ENCODE data around the gene SEMA4D.

The SEMA4D gene

GRCh38 chr9:89357331-89358197 is 140.3 kb downstream of the SEMA4D start:
- no peak for TF ChIP-seq CTCF (conservative IDR thresholded peaks at IDR 0.05; ENCODE audit: low read depth, low read length)
- Histone ChIP-seq H3K36me3 (ENCODE audit: insufficient read depth) (peaks cover 3% of the 10 kb centered on the region; the same call in 1 of the 2 replicates), H3K79me2 (ENCODE audit: insufficient read depth, low read depth) (no peaks in the 10 kb centered on the region), H3K27me3 (ENCODE audit: insufficient read depth, low read depth) (no peaks in the 10 kb centered on the region), H3K4me1 (ENCODE audit: low read depth, poor library complexity, severe bottlenecking) (peaks cover 5% of the 10 kb centered on the region), H3K4me2 (no peak overlapping the region), H4K20me1 (ENCODE audit: insufficient read depth) (no peaks in the 10 kb centered on the region), H2AFZ (ENCODE audit: low read depth) (no peak overlapping the region), H3K4me3 (IDR thresholded peaks at IDR 0.05; ENCODE audit: insufficient read depth, low read depth, low read length) (no peak overlapping the region), H3K27ac (no peak overlapping the region), H3K9ac (no peak overlapping the region)

- Histone ChIP-seq H3K4me1 (ENCODE audit: low read depth, poor library complexity, severe bottlenecking) (peaks cover 13% of the 10 kb centered on the region), H2AFZ (ENCODE audit: low read depth) (no peak overlapping the region), H3K4me3 (IDR thresholded peaks at IDR 0.05; ENCODE audit: insufficient read depth, low read depth, low read length) (no peak overlapping the region), H3K27me3 (ENCODE audit: insufficient read depth, low read depth) (no peaks in the 10 kb centered on the region), H3K9ac (no peak overlapping the region), H3K4me2 (no peak overlapping the region), H3K36me3 (ENCODE audit: insufficient read depth) (peaks cover 3% of the 10 kb centered on the region; the same call in 1 of the 2 replicates), H3K27ac (no peak overlapping the region), H4K20me1 (ENCODE audit: insufficient read depth) (no peaks in the 10 kb centered on the region), H3K79me2 (ENCODE audit: insufficient read depth, low read depth) (no peaks in the 10 kb centered on the region)
- TF ChIP-seq CTCF (conservative IDR thresholded peaks at IDR 0.05; ENCODE audit: low read depth, low read length): no peak
Observed at GRCh38 chr9:89356782-89357181, 141.1 kb downstream of the SEMA4D start.

GRCh38 chr9:89354471-89354870 is 143.4 kb downstream of the SEMA4D start:
- peaks cover 13% of the 10 kb centered on the region; the same call in 1 of the 2 replicates for H3K36me3 ChIP-seq (ENCODE audit: insufficient read depth)
- H2AFZ ChIP-seq (ENCODE audit: low read depth): no peak overlapping the region
- no peaks in the 10 kb centered on the region for H4K20me1 ChIP-seq (ENCODE audit: insufficient read depth)
- no peak overlapping the region for H3K4me3 ChIP-seq (IDR thresholded peaks at IDR 0.05; ENCODE audit: insufficient read depth, low read depth, low read length)
- no peak overlapping the region for H3K27ac ChIP-seq
- no peaks in the 10 kb centered on the region for H3K27me3 ChIP-seq (ENCODE audit: insufficient read depth, low read depth)
- peaks cover 17% of the 10 kb centered on the region for H3K4me1 ChIP-seq (ENCODE audit: low read depth, poor library complexity, severe bottlenecking)
- H3K79me2 ChIP-seq (ENCODE audit: insufficient read depth, low read depth): no peaks in the 10 kb centered on the region
- H3K9ac ChIP-seq: no peak overlapping the region
- H3K4me2 ChIP-seq: no peak overlapping the region
- no peak for TF ChIP-seq CTCF (conservative IDR thresholded peaks at IDR 0.05; ENCODE audit: low read depth, low read length)

- peaks cover 17% of the 10 kb centered on the region for H3K4me1 ChIP-seq (ENCODE audit: low read depth, poor library complexity, severe bottlenecking)
- H3K79me2 ChIP-seq (ENCODE audit: insufficient read depth, low read depth): no peaks in the 10 kb centered on the region
- no peak overlapping the region for H3K4me2 ChIP-seq
- no peak overlapping the region for H3K4me3 ChIP-seq (IDR thresholded peaks at IDR 0.05; ENCODE audit: insufficient read depth, low read depth, low read length)
- no peak overlapping the region for H3K27ac ChIP-seq
- H4K20me1 ChIP-seq (ENCODE audit: insufficient read depth): no peaks in the 10 kb centered on the region
- H2AFZ ChIP-seq (ENCODE audit: low read depth): no peak overlapping the region
- H3K27me3 ChIP-seq (ENCODE audit: insufficient read depth, low read depth): no peaks in the 10 kb centered on the region
- no peak for TF ChIP-seq CTCF (conservative IDR thresholded peaks at IDR 0.05; ENCODE audit: low read depth, low read length)
- H3K9ac ChIP-seq: no peak overlapping the region
- peaks cover 13% of the 10 kb centered on the region; the same call in 1 of the 2 replicates for H3K36me3 ChIP-seq (ENCODE audit: insufficient read depth)
Observed at GRCh38 chr9:89353989-89354388, 143.9 kb downstream of the SEMA4D start.

Data from KMS-11 (cell line).